Cardiac fibroblast (primary cell): ENCODE measurements around the gene MOSMO.
"Not testable (repeated sequence)": the region's sequence is repeated elsewhere in the genome, so short reads cannot be mapped to it uniquely, and the experiment has no call there.

Experiments
- DNase-seq, 2 donors: peaks; one replicate each; pipeline versions ENCODE4 v3.0.0 to v3.0.0-alpha.2; 2010; ENCODE audit warnings: low read depth in 2 of 2
- H3K4me3 ChIP-seq, 2 donors: replicated peaks in 1 of 2; 1 replicate in 1 of 2; 2 replicates in 1 of 2; pipeline ENCODE4 v1.5.1; 2011; ENCODE audit warnings: low read depth in 2 of 2, low read length in 2 of 2, mild to moderate bottlenecking in 2 of 2, moderate library complexity in 1 of 2
- CTCF ChIP-seq: IDR thresholded peaks from one replicate; pipeline ENCODE4 v1.5.1; 2011; ENCODE audit warnings: low read depth, mild to moderate bottlenecking, low read length, inconsistent platforms

Gene MOSMO

GRCh38 chr16:22001591-22001990 is 6.3 kb upstream of the MOSMO start:
- TF ChIP-seq CTCF: no peak
- no peak overlapping the region for H3K4me3 ChIP-seq
- DNase-seq: peak; percentile 69 to 72

- peak in 1 of 2 donors; percentile 36 for DNase-seq
- not testable (repeated sequence) for H3K4me3 ChIP-seq
Observed at GRCh38 chr16:22002047-22002446, 5.9 kb upstream of the MOSMO start.

- no peak for DNase-seq
- no peak overlapping the region for H3K4me3 ChIP-seq
- no peak for TF ChIP-seq CTCF
Observed at GRCh38 chr16:22003195-22003594, 4.7 kb upstream of the MOSMO start.

- no peak overlapping the region for H3K4me3 ChIP-seq
- DNase-seq: no peak
- TF ChIP-seq CTCF: no peak
Observed at GRCh38 chr16:22004341-22004740, 3.6 kb upstream of the MOSMO start.

- no peak for DNase-seq
- no peak for TF ChIP-seq CTCF
- H3K4me3 ChIP-seq: no peak overlapping the region
Observed at GRCh38 chr16:22005746-22006145, 2.2 kb upstream of the MOSMO start.

- no peak for DNase-seq
- TF ChIP-seq CTCF: no peak
- no peak overlapping the region for H3K4me3 ChIP-seq
Observed at GRCh38 chr16:22006636-22007035, 1.3 kb upstream of the MOSMO start.

GRCh38 chr16:22007159-22007508 is 777 bp upstream of the MOSMO start:
- peak overlapping the region; percentile 79 to 88 for H3K4me3 ChIP-seq
- no peak for DNase-seq
- no peak for TF ChIP-seq CTCF
